GM12891 (cell line): ENCODE results near the gene TMSB10.

Experiments
- DNase-seq: peaks from one replicate; pipeline ENCODE4 v3.0.0; 2011; ENCODE audit warnings: low spot score; ENCODE audit not compliant: insufficient read length
- FAIRE-seq: peaks from 2 replicates; lab custom pipeline; 2011; peaks lifted over from hg19 to GRCh38; lab: Jason Lieb, UNC
- PAX5 ChIP-seq: IDR thresholded peaks from 2 replicates; pipeline ENCODE4 v1.6.1; 2011; ENCODE audit warnings: low read length, moderate library complexity, mild to moderate bottlenecking; ENCODE audit not compliant: insufficient read depth, severe bottlenecking
- POLR2A ChIP-seq: IDR thresholded peaks from 2 replicates; pipeline ENCODE4 v1.6.1; 2011; ENCODE audit warnings: low read depth, low read length, control low read depth
- POLR2AphosphoS5 ChIP-seq: IDR thresholded peaks from 2 replicates; pipeline ENCODE4 v1.6.1; 2011; ENCODE audit warnings: low read depth, low read length, control low read depth
- POU2F2 ChIP-seq: IDR thresholded peaks from 2 replicates; pipeline ENCODE4 v1.6.1; 2011; ENCODE audit warnings: low read depth, mild to moderate bottlenecking, control low read depth, low read length, moderate library complexity
- SPI1 ChIP-seq: IDR thresholded peaks from 2 replicates; pipeline ENCODE4 v1.6.1; 2011; ENCODE audit warnings: low read depth, low read length, control low read depth
- TAF1 ChIP-seq: IDR thresholded peaks from 2 replicates; pipeline ENCODE4 v1.6.1; 2011; ENCODE audit warnings: low read depth, low read length, control low read depth

TMSB10 gene

DNA sequence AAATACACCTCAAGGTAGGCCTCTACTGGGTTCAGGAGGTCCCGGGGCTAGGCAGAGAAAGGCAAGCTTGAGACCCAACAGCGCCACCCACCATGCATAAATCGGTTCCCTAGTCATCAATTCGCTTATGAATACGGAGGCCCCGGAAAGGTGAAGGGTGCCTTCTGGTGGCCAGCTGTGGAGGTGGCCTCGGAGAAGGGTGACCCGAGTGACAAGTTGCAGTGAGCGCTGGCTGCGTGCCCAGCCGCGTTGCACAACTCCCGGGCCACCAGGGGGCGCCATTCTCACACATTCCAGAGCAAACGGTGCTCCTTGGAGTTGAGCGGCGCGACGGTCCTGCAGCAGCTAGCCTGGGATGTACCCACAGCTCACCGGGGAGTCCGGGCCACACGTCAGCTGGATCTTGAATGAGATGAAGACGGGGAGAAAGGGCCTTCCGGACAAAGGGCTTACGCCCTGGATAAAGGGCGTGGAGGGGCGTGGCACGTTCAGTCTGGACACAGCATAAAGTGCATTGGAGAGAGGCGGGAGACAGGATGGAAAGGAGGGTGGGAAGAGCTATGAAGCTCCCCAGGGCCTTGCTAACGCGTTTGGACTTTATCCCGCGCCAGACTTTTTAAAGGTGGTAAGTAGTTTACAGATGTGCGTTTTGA lies 20.4 kb downstream of the TMSB10 start:
- peak; percentile 98 for FAIRE-seq
- no peak for TF ChIP-seq PAX5
- peak; percentile 94 for TF ChIP-seq POU2F2
- TF ChIP-seq TAF1 = 0 out of 2 replicates have a peak, but pooled peaks have one; percentile 28
- no peak for TF ChIP-seq SPI1
- no peak for TF ChIP-seq POLR2AphosphoS5
- TF ChIP-seq POLR2A = no peak
- no peak for DNase-seq

DNA sequence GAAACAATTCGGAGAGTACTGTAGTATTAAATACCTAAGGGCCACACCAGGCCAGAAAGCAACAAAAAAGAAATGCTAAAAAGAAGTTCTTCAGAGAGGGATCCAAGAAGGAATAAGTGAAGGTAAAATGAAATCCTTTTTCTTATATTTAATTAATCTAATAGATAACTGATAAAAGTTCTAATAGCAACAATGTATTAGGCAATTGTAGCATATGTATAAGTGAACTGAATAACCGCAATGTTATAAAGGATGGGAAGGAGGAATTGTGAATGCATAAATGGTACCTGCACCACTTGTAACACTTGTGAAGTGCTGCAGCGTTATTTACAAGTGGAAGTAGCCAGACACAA lies 21.8 kb downstream of the TMSB10 start:
- no peak for DNase-seq
- no peak for TF ChIP-seq POLR2A
- TF ChIP-seq TAF1 = no peak
- no peak for TF ChIP-seq POLR2AphosphoS5
- no peak for TF ChIP-seq SPI1
- no peak for TF ChIP-seq PAX5
- TF ChIP-seq POU2F2 = no peak
- FAIRE-seq = no peak

DNA sequence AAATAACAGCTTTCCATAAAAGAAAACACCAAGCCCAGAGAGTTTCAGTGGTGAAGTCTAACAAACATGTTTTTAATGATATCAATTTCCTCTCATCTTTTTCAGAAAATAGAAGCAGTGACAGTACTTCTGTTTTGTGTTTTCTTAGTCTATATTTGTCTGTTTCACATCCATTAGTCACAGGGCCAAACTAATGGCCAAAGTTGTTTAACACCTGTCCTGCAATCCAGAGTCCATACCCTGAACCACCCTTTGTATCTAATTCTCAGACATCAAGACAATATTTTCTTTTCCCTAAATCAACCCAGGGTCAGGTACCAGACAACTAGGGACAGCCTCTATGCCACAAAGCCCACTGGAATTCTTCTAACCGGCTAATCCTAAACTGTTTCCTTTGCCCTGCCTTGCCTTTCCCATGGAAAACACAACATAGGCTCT lies 25.9 kb downstream of the TMSB10 start:
- TF ChIP-seq TAF1 (no peak), POLR2AphosphoS5 (no peak), PAX5 (no peak), SPI1 (no peak), POLR2A (no peak)
- peak; percentile 28 for FAIRE-seq
- DNase-seq = no peak

DNA sequence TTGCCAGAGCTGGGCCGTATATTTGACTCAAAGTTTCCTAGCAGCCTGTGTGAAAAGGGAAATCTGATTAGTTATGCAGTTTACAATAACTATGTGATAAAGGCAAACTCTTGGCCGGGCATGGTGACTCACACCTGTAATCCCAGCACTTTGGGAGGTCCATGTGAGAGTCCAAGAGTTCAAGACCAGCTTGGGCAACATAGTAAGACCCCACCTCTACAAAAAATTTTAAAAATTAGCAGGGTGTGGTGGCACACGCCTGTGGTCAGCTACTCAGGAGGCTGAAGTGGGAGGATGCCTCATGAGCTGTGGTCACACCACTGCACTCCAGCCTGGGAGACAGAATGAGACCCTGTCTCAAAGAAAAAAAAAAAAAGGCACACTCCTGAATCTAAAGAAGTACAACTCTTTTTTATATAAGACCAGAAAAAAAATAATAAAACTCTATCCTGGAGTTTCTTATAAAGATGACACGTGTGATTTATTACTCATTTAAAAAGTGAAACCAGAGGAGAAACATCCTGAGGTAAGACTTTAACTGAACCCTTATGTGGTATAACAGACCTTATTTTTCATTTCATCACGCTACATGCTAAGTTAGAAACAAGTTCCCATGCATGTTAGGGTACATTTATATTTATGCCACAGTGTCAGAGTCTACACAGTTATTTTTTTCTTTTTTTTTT lies 32.9 kb downstream of the TMSB10 start:
- FAIRE-seq (no peak), DNase-seq (no peak)
- TF ChIP-seq TAF1 (no peak), POLR2AphosphoS5 (no peak), POLR2A (no peak), PAX5 (no peak), SPI1 (no peak), POU2F2 (no peak)

DNA sequence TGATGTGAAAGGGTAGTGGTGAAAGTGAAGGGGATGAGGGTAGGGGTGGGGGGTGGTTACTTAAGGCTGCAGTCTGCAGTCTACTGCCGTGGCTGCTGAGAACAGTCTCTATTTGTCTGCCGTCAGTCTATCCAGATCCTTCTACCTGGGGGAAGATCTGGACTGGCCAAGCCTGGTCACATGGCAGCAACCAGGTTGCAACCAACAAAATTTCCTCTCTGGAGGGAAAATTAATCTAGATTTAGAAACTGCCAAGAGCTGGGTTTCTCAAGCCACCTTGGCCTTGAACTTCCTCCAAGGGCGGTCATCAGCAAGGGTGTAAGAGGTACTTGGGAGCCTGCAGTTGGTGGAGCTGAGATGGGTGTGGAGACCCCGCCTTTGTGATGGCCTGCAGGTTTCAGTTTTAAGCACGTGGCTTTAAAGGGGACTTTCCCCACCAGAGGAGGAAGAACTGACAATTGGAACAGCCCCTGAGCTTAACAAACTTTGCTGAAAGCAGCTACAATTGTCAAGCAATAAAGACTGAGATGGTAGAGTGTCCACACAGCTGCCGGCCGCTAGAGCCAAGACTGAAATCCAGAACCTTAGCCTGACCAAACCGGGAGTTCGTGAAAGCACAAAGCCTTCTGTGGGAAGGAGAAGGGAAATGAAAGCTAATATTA lies 34.1 kb downstream of the TMSB10 start:
- FAIRE-seq (peak; percentile 95), DNase-seq (peak; percentile 38)
- TF ChIP-seq POLR2A = peak; percentile 82
- no peak for TF ChIP-seq SPI1
- no peak for TF ChIP-seq PAX5
- peak; percentile 69 for TF ChIP-seq POLR2AphosphoS5
- peak; percentile 67; the same call in 1 of the 2 replicates for TF ChIP-seq TAF1
- peak; percentile 52; the same call in 1 of the 2 replicates for TF ChIP-seq POU2F2

DNA sequence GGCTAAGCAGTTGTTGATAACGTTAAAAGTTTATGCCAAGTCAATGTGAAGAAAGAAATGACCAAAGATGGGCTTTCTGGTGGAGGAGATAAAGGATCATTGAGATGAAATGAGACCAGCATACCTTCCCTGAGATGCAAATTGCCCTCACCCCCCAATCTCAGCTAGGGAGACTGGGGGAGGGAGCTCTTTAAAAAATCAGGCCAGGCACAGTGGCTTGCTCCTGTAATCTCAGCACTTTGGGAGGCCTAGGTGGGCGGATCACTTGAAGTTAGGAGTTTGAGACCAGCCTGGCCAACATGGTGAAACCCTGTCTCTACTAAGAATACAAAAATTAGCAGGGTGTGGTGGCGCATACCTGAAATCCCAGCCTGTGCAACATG lies 34.6 kb downstream of the TMSB10 start:
- FAIRE-seq (no peak), DNase-seq (no peak)
- TF ChIP-seq POLR2A (no peak), POLR2AphosphoS5 (no peak), POU2F2 (no peak; the same call in 1 of the 2 replicates)

DNA sequence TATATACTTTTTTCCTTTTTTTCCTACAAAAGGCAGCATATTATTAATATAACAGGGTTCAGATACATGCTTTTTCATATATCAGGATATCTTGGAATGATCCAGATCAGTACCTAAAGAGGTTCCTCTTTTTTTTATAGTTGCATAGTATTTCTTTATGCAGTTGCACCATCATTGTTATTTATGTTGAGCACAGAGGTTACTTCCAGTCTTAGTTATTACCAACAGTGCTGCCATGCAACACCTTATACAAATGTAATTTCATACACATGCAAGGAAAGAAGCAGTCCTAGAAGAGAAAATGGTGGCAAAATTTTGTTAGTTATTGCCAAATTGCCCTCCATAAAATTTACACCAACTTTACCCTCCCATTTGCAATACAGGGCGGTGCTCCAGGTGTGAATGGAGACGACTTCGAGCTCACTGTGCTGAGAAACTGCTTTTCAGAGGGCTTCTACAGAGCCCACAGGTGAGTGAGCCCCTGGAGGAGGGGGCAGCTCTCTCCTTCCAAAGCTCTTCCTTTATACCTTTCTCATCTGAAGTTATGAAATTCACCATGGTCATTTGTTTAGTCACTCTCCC lies 35.5 kb downstream of the TMSB10 start:
- FAIRE-seq = no peak
- TF ChIP-seq TAF1 (no peak), POLR2A (no peak), POLR2AphosphoS5 (no peak), SPI1 (no peak), PAX5 (no peak), POU2F2 (no peak)
- no peak for DNase-seq

DNA sequence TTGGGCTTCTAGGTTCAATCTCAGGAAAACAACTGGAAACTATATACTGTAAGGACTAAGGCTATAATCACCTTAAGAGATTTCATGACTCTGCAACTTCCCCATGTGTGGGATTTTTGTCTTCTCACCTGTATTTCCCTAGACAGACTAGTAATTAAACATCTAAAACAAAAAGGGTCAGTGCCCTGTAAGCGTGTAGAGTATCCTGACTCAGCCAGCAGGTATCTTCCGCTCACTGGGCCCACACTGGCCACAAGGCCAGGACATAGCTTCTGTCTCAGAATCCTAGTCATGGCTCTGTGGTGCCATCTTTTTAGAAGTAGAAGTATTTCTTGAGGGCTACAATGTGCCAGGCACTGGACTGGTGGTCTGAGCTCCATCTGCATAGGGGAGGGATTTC lies 36.7 kb downstream of the TMSB10 start:
- no peak for TF ChIP-seq TAF1
- TF ChIP-seq POU2F2 = no peak
- no peak for TF ChIP-seq POLR2A
- no peak for TF ChIP-seq SPI1
- no peak for TF ChIP-seq POLR2AphosphoS5
- TF ChIP-seq PAX5 = no peak
- FAIRE-seq (no peak), DNase-seq (no peak)

DNA sequence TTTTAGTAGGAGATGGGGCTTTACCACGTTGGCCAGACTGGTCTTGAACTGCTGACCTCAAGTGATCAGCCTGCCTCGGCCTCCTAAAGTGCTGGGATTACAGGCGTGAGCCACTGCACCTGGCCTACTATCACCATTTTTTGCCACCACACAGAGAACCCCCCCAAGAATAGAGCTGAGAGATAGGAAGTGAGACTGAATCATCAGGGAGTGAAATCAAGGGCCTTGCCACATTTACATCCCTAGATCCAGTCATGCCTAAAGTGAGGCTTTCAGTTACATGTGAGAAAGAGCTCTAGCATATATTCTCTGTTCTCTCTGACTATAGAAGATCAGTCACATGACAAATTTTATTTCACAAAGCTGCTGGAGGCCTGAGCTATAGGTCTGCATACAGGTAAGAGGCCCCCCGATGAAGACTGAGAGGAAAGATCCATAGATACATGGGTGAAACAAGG lies 37.5 kb downstream of the TMSB10 start:
- FAIRE-seq = peak; percentile 70

More for the DNA sequence above, 37.5 kb downstream of the TMSB10 start:
- no peak for DNase-seq
- no peak; the same call in 1 of the 2 replicates for TF ChIP-seq POLR2A
- peak; percentile 93 for TF ChIP-seq SPI1
- peak; percentile 70 for TF ChIP-seq PAX5
- peak; percentile 58; the same call in 1 of the 2 replicates for TF ChIP-seq TAF1
- TF ChIP-seq POU2F2 = peak; percentile 50; the same call in 1 of the 2 replicates
- no peak for TF ChIP-seq POLR2AphosphoS5
